Vagina (tissue), 2 donors: ENCODE measurements around the gene ATXN10.

ENCODE experiments used
- POLR2A ChIP-seq, 2 donors: fragments of 450-650 bp; IDR thresholded peaks; one replicate each; pipeline ENCODE4 v1.6.1; 2017; ENCODE audit warnings: antibody characterized with exemption in 2 of 2, mild to moderate bottlenecking in 2 of 2, moderate library complexity in 2 of 2
- POLR2AphosphoS5 ChIP-seq, 2 donors: sonication (generic); formaldehyde crosslinking; IDR thresholded peaks; one replicate each; pipeline ENCODE4 v1.9.0; 2017; ENCODE audit warnings: antibody characterized with exemption in 2 of 2, mild to moderate bottlenecking in 2 of 2, low read depth in 1 of 2; ENCODE audit not compliant: insufficient read depth in 1 of 2
- TF ChIP-seq, protein P1 (sequence below), 3 experiments: fragments of 450-650 bp in 2 of 3; fragments of 200-600 bp in 1 of 3; sonication (generic) in 1 of 3; IDR thresholded peaks; one replicate each; pipeline ENCODE4 v1.5.1; 2017 to 2019; ENCODE audit warnings: antibody characterized with exemption in 3 of 3, mild to moderate bottlenecking in 2 of 3, moderate library complexity in 2 of 3

DNA sequence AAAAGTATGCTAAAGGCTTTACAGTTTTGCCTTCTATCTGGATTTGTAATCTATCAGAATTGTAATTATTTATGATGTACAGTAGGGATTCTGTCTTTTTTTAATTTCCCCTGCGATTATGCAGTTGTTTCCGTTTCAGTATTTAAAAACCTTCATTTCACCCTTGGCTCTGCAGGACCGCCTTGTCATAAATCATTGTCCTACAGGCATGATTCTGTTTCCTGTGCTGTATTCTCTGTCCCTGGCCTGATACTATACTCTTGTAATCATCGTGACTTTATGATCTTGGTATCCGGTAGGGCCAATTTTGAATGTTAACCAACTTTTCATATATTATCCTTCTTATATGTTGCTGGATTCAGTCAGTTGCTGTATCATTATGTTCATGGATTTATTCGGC is 151.7 kb downstream of the ATXN10 start:
- TF ChIP-seq, protein P1, sequence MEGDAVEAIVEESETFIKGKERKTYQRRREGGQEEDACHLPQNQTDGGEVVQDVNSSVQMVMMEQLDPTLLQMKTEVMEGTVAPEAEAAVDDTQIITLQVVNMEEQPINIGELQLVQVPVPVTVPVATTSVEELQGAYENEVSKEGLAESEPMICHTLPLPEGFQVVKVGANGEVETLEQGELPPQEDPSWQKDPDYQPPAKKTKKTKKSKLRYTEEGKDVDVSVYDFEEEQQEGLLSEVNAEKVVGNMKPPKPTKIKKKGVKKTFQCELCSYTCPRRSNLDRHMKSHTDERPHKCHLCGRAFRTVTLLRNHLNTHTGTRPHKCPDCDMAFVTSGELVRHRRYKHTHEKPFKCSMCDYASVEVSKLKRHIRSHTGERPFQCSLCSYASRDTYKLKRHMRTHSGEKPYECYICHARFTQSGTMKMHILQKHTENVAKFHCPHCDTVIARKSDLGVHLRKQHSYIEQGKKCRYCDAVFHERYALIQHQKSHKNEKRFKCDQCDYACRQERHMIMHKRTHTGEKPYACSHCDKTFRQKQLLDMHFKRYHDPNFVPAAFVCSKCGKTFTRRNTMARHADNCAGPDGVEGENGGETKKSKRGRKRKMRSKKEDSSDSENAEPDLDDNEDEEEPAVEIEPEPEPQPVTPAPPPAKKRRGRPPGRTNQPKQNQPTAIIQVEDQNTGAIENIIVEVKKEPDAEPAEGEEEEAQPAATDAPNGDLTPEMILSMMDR (IDR thresholded peaks at IDR 0.05): no peak
- TF ChIP-seq POLR2AphosphoS5 (IDR thresholded peaks at IDR 0.05; ENCODE audit: insufficient read depth in 1 of 2, low read depth in 1 of 2) (no peak), POLR2A (IDR thresholded peaks at IDR 0.05) (no peak)
